Dendritic cell treated with granulocyte-macrophage colony-stimulating factor and Interleukin-4, amounts not matched to agents 40 ng/mL and 50 ng/mL, for 4 days (primary cell): Measurements from ENCODE around the gene SMIM9.

ENCODE experiments used
- H3K27ac Mint-ChIP-seq: one replicate; pipeline ENCODE4 v1.8.0; 2022; ENCODE audit warnings: mild to moderate bottlenecking, mixed read lengths
- H3K27me3 Mint-ChIP-seq: one replicate; pipeline ENCODE4 v1.8.0; 2022; ENCODE audit warnings: mild to moderate bottlenecking, mixed read lengths
- H3K36me3 Mint-ChIP-seq: one replicate; pipeline ENCODE4 v1.8.0; 2022; ENCODE audit warnings: low read depth, mixed read lengths
- H3K4me1 Mint-ChIP-seq: one replicate; pipeline ENCODE4 v1.8.0; 2022; ENCODE audit warnings: low read depth, mixed read lengths
- H3K4me3 Mint-ChIP-seq: one replicate; pipeline ENCODE4 v1.8.0; 2022; ENCODE audit warnings: mild to moderate bottlenecking, moderate library complexity, mixed read lengths
- H3K9me3 Mint-ChIP-seq: one replicate; pipeline ENCODE4 v1.8.0; 2022; ENCODE audit warnings: mixed read lengths
- intact Hi-C: fragments of 100-400 bp; cut with micrococcal nuclease; formaldehyde crosslinking; loops from one replicate; pipeline ENCODE4 v1.15.0; 2022

Gene SMIM9

DNA sequence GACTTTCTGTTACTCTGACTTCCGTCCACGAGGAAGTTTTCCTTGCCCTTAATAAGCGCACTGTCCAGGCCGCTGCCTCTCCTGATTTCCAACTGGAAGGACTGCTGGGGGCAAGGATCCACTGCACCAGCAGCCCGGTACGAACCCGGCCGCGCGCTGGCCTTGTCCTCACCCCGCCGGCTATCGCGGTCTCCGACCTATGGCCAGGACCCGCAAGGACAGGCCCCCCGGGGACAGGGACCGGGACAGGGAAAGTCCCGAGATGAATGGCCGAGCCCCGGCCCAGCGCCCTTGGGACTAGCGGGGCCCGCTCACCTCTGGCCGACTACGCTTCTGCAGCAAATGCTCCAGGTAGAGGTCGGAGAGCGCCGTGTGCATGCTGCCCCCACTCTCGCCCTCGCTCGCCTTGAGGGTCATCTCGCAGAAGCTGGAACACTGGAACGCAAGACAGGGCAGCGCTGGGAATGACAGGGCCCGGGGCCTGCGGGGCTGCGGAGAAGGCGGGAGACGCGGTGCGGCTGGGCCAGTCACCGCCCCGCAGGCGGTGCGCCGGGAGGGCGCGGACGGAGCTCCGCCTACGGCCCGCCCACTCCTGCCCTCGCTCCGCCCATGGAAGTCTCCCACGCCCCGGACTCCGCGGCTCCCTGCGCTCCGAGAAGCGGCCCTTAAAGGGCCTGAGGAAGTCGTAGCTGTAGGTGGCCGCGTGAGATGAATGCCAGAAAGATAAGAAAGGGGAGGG, 29.3 kb downstream of the SMIM9 start, which contains the start of gene MPP1:
Gene MPP1, minus strand, starts transcription at position 529 of the 739 bp plus-strand sequence. Its CDS starts 112 bp downstream, at position 417.
- no peaks in the 10 kb centered on the region for H3K9me3 Mint-ChIP-seq
- peak within 1 kb of the TSS; percentile 94 for H3K27ac Mint-ChIP-seq

DNA sequence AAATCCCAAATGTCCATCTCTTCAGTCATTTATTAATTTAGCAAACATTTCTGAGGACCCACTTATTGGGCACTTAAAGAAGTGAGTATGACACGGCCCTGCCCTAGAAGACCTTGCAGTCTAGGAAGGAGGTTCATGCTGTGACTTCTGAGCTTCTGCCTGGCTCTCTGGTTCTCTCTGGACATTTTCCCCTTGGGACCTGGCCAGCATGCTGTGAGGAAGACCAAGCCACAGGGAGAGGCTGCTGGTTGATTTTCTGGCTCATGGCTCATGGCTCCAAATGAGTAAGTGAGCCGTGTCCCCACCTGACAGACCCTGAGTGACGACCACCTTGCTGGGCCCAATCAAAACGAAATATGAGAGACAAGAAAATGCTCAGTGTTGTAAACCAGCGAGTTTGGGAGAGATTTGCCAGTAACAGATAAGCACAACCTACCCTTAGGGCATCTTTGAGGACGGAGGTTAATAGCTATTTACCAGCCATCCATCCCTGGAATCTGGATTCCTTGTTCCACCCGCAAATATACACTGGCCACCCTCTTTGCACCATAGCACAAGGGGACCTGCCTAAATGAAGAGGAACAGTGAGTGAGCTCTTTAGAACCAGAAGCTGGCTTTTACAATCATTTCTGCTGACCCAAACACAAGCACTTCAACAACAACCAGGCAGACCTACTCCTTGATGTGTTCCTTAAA, 30.1 kb downstream of the SMIM9 start:
- Mint-ChIP-seq H3K9me3 (no peaks in the 10 kb centered on the region), H3K36me3 (peaks cover 14% of the 10 kb centered on the region), H3K27ac (peak overlapping the region; percentile 94), H3K27me3 (no peaks in the 10 kb centered on the region), H3K4me1 (peaks cover 17% of the 10 kb centered on the region), H3K4me3 (peak overlapping the region; percentile 93)
- intact Hi-C loops, result loop anchor here (10.0 kb wide), 1 partner anchor 50 kb away; the partner anchor contains the start of gene GAB3

More for the DNA sequence above, 29.3 kb downstream of the SMIM9 start, which contains the start of gene MPP1:
- H3K27me3 Mint-ChIP-seq, result no peaks in the 10 kb centered on the region
- intact Hi-C loops, result loop anchor here (10.0 kb wide), 1 partner anchor 50 kb away; the partner anchor contains the start of gene GAB3
- peaks cover 10% of the 10 kb centered on the region for H3K4me1 Mint-ChIP-seq
- H3K4me3 Mint-ChIP-seq, result peak within 1 kb of the TSS; percentile 93
- H3K36me3 Mint-ChIP-seq, result peaks cover 7% of the 10 kb centered on the region

DNA sequence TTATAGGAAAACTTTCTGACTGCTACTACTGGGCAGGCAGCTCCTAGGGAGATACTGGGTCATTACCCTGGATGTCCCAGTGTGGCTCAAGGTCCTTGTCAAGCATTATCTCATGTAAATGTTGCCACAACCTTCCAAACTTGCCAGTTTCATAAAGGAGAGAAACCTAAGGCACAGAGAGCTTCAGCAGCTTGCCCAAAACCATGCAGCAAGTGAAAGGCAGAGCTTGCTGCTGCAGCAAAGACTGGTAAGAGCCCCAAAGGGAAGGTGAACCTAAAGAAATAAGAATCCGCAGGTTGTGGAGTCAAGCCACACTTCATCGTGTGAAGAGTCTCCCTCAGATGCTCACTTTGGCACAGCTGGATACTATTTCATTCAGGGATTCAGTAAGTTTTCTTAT, 31.5 kb downstream of the SMIM9 start:
- Mint-ChIP-seq H3K27ac (peak overlapping the region; percentile 94), H3K36me3 (peaks cover 22% of the 10 kb centered on the region), H3K27me3 (no peaks in the 10 kb centered on the region), H3K9me3 (no peaks in the 10 kb centered on the region), H3K4me1 (peaks cover 22% of the 10 kb centered on the region), H3K4me3 (peak overlapping the region; percentile 93)
- intact Hi-C loops, result loop anchor here (10.0 kb wide), 1 partner anchor 48 kb away; the partner anchor contains the start of gene GAB3

DNA sequence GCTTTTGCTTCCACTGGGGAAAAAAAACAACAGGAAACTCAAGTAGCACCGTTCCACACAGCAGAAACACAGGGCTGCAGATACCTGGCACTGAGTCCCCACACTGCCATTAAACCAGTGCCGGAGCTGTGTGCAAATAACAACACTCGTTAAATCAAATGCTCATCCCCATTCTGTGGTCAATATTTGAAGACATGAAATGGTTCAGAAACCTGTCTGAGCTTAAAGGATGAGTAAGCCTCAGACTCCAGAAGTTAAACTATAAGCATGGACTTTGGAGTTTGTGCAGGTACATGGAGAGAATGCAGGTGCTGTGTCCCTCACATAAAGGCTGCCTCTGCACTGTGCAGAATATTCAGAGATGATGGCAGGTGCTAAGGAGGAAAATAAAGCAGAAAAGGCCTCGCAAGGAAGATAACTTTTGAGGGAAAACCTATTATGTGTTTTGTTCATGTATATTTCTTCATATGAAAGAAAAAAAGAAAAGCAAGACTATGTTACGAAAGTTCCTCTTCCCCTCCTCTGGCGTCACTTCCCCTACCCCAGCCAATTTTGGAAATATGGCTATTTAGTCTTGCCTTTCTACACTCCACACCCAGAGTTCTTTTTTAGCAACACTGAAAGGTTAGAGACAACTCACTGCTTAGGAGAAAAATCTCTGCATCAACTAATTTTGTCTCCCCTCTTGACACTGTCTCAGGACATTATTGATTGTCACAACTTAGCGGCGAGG, 33.8 kb downstream of the SMIM9 start:
- H3K9me3 Mint-ChIP-seq, result no peaks in the 10 kb centered on the region
- peak overlapping the region; percentile 23 for H3K4me3 Mint-ChIP-seq
- H3K27ac Mint-ChIP-seq, result peak overlapping the region; percentile 94
- peaks cover 37% of the 10 kb centered on the region for H3K4me1 Mint-ChIP-seq
- intact Hi-C loops, result loop anchor here (10.0 kb wide), 1 partner anchor 46 kb away; the partner anchor contains the start of gene GAB3
- H3K27me3 Mint-ChIP-seq, result no peaks in the 10 kb centered on the region
- H3K36me3 Mint-ChIP-seq, result peaks cover 35% of the 10 kb centered on the region

DNA sequence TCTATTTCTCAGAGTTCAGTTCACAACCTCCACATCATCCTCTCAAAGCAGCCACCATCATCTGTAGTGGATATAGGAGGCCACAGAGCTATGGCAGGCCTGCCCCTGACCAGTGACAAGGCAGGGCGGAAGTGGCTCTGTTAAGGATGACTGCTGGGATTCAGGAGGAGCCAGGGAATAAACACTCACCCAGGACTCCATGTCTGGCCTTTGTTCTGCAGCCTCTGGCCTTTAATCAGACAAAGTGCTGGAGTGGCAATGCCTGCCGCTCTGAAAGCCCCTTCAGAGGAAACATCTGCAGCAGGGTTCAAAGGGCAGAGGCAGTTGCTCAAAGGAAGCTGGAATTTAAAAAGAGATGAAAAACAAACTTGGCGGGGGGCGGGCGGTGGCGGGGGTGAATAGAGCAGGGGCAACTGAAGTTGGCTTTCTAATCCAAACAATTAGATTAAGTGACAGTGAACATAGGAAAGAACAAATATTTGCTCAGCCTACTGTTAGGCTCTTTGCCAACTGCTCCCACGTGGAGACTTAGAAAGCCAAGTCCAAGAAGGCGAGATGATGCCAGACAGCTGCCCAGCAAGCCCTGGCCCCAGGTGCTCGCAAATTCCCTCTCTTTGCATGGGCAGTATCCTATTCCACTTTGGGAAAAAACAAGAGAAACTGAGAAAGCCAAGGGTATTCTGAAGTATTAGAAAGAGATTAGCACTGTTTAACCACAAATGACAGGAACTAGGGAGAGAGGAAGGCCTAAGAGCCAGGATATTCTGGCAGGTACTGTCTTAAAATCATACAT, 34.7 kb downstream of the SMIM9 start:
- Mint-ChIP-seq H3K4me1 (peaks cover 41% of the 10 kb centered on the region), H3K9me3 (no peaks in the 10 kb centered on the region), H3K36me3 (peaks cover 35% of the 10 kb centered on the region), H3K27me3 (no peaks in the 10 kb centered on the region), H3K4me3 (peak overlapping the region; percentile 51), H3K27ac (peak overlapping the region; percentile 94)
- intact Hi-C loops, result loop anchor here (10.0 kb wide), 1 partner anchor 45 kb away; the partner anchor contains the start of gene GAB3

DNA sequence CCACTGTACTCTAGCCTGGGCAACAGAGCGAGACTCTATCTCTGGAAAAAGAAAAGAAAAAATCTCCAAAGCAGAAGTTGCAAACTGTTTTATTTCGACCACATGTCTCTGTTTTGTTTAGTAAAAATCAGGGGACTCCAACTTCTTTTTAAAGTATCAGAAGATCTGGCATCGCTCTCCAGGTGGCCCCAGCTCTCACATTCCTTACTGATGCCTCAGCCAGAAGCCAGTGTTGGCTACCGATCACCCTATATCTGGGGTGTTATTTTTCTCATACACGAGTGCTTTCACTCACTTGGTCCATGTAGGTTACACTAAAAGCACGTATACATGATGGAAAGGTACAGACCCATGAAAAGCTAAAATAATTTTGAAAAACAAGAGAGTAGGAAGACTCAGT, 37.5 kb downstream of the SMIM9 start:
- peaks cover 54% of the 10 kb centered on the region for H3K4me1 Mint-ChIP-seq
- intact Hi-C loops, result no loop called here
- H3K4me3 Mint-ChIP-seq, result peak overlapping the region; percentile 10
- H3K9me3 Mint-ChIP-seq, result no peaks in the 10 kb centered on the region
- peak overlapping the region; percentile 94 for H3K27ac Mint-ChIP-seq
- peaks cover 42% of the 10 kb centered on the region for H3K36me3 Mint-ChIP-seq
- H3K27me3 Mint-ChIP-seq, result no peaks in the 10 kb centered on the region

DNA sequence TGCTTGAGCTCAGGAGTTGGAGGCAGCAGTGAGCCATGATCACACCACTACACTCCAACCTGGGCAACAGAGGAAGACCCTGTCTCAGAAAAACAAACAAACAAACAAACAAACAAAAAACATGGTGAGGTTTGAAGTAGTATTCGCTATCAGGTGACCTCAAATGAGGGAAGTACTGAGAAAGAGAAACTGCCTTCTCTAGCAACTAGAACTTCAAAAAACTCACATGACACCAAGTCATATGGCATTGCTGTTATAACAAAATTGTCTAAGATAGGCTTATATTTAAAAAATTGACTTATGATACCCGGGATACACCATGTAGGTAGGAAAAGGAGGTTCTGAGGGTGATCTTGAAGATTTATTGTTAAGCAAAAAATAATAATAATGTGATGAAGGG, 39.4 kb downstream of the SMIM9 start:
- Mint-ChIP-seq H3K4me1 (peaks cover 42% of the 10 kb centered on the region), H3K27ac (peak overlapping the region; percentile 94), H3K27me3 (no peaks in the 10 kb centered on the region), H3K4me3 (no peak overlapping the region), H3K36me3 (peaks cover 53% of the 10 kb centered on the region), H3K9me3 (no peaks in the 10 kb centered on the region)
- intact Hi-C loops, result no loop called here

DNA sequence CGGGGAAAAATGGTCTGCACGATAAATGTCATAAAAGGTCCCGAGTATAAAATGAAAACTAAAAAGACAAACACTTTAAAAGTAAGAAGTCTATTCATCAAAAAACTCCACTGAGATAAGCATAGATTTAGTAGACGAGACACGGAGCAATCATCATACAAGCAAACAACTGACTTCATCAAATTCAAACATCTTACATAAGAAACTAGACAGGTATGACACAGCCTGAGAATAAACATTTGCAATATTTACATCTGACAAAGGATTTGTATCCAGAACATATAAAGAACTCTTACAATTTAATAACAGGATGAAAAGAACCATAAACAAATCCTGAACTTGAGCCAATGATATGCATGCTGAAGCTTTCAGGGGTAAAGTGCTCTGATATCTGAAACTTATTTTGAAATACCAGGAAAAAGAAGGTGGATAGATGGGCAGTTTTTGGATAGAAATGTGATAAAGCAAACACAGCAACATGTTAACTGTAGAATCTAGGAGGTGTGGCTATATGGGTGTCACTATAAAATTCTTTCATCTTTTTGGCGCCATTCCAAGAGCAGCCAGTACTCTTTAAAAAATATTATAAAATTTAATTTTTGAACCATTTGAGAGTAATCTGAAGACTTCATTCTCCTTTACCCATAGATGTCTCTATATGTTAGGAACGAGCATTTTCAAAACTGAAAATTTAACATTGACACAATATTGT, 41.2 kb downstream of the SMIM9 start:
- Mint-ChIP-seq H3K27ac (no peak overlapping the region), H3K27me3 (no peaks in the 10 kb centered on the region), H3K4me3 (no peak overlapping the region), H3K4me1 (peaks cover 32% of the 10 kb centered on the region), H3K36me3 (peaks cover 57% of the 10 kb centered on the region), H3K9me3 (no peaks in the 10 kb centered on the region)
- intact Hi-C loops, result no loop called here

DNA sequence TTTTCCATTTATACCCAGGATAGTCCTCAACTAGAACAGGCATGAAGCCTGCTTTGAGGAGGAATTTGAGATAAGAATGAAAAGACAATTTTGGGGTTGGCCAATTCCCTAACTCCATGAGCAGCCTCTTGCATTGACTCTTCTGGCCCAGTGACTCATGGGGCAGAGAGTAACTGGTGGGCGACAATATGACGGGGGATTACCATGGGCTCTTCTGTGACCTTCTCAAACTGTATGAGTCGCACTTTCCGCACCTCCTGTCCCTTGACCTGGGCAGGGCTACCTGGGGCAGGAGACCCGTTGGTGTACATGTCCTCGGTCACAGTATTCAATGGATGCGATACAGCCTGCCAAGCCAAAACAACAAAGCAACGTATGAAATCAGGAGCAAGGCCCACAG, 42.5 kb downstream of the SMIM9 start:
- H3K4me1 Mint-ChIP-seq, result peaks cover 36% of the 10 kb centered on the region
- no peak overlapping the region for H3K4me3 Mint-ChIP-seq
- no peaks in the 10 kb centered on the region for H3K27me3 Mint-ChIP-seq
- no peaks in the 10 kb centered on the region for H3K9me3 Mint-ChIP-seq
- no peak overlapping the region for H3K27ac Mint-ChIP-seq
- intact Hi-C loops, result no loop called here
- H3K36me3 Mint-ChIP-seq, result peaks cover 63% of the 10 kb centered on the region

DNA sequence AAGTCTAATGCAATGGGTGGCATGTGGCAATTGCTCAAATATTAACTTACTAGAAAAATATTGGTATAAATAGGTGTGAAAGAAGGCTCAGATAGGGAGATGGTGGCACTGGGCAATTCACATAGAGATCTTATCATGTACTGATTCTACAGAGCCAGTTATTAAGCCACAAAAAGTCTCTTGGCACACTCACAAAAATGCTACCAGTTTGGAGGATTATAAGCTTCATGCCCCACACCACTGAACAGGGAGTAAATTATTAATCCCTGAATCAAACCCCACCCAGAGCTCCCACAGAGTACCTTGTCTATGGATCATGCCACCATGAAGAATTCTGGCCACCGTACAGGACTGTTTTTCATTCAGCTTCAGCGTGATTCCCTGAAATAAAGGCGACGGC, 43.0 kb downstream of the SMIM9 start:
- intact Hi-C loops, result no loop called here
- H3K9me3 Mint-ChIP-seq, result no peaks in the 10 kb centered on the region
- no peaks in the 10 kb centered on the region for H3K27me3 Mint-ChIP-seq
- H3K36me3 Mint-ChIP-seq, result peaks cover 63% of the 10 kb centered on the region
- H3K27ac Mint-ChIP-seq, result no peak overlapping the region
- no peak overlapping the region for H3K4me3 Mint-ChIP-seq
- H3K4me1 Mint-ChIP-seq, result peaks cover 34% of the 10 kb centered on the region

DNA sequence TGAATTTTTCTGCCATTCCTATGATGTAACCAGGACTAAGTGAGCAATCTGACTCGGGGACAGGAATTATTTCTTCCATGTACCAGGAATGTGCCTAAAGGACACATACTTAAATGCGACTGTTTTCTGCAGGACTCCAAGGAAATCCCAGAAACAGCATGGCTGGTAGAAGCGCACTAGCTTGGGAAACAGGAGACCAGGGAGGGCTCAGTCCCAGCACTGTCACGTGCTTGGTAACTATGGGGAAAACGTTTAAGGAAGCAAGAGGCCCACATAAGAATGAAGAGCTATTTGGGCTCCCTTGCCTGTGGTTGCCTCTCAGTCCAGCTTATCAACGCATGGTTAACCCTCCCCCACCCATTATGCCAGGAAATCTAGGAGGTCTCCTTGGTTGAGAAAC, 48.7 kb downstream of the SMIM9 start:
- Mint-ChIP-seq H3K36me3 (peaks cover 97% of the 10 kb centered on the region), H3K27me3 (no peaks in the 10 kb centered on the region)

DNA sequence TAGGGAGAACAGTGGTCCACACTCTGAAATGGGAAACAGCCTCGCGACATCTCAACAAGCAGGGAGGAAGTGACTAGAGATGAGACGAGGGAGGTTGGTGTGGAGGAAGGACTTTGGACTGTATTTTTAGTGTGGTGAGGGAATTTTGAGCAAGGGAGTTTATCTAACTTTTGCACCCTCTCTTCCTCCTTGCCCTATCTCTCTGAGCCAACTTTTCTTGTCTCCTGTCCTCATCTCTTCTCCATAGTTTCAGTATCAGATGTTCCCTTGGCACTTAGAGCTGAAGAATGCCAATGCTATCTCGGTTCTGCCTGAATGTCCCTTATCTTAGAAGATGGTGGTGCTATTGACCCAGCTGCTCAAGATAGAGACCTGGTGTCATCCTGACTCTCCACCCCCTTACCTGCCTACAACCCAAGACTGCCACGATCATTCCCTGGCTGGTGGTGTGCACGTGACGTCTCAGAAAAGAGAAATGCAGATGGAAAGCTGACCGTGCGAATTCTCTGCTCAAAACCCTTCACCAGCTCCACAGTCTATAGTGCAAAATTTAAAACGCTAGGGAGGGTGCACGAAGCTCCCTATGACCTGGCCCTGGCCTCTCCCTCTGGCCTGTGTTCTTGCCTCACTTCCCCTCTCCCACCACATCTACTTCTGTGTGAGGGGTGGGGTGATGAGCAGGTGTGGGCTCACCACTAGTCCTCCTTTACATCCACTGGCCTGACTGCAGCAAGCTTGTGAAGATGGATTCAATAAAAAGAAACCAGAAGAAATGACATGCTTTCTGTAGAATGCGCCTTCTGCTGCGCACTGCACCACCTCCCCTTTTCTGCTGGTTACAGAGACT, 50.1 kb downstream of the SMIM9 start:
- H3K27me3 Mint-ChIP-seq, result no peaks in the 10 kb centered on the region
- H3K27ac Mint-ChIP-seq, result peak overlapping the region; percentile 79
- H3K36me3 Mint-ChIP-seq, result peaks cover 90% of the 10 kb centered on the region
- intact Hi-C loops, result no loop called here
- H3K4me1 Mint-ChIP-seq, result peaks cover 44% of the 10 kb centered on the region
- no peaks in the 10 kb centered on the region for H3K9me3 Mint-ChIP-seq
- no peak overlapping the region for H3K4me3 Mint-ChIP-seq

More for the DNA sequence above, 48.7 kb downstream of the SMIM9 start:
- Mint-ChIP-seq H3K27ac (no peak overlapping the region), H3K4me3 (no peak overlapping the region), H3K9me3 (no peaks in the 10 kb centered on the region), H3K4me1 (peaks cover 44% of the 10 kb centered on the region)
- intact Hi-C loops, result no loop called here
